Neural cell (in vitro differentiated cells): ENCODE data around the gene MGAT5.

Source experiments
- EP300 ChIP-seq: fragments of 450-650 bp; conservative IDR thresholded peaks from 2 replicates; pipeline ENCODE4 v1.6.1; 2014; ENCODE audit warnings: antibody characterized with exemption, mild to moderate bottlenecking, moderate library complexity; ENCODE audit not compliant: poor library complexity, severe bottlenecking
- EZH2 ChIP-seq: fragments of 200-600, 300-800 bp; shearing (Covaris generic), sonication (generic); IDR thresholded peaks from 2 replicates; pipeline ENCODE4 v1.6.1; 2014; ENCODE audit warnings: antibody characterized with exemption, low read length, borderline replicate concordance, mild to moderate bottlenecking; ENCODE audit not compliant: insufficient read depth, poor library complexity, severe bottlenecking
- MXI1 ChIP-seq: fragments of 450-650 bp; conservative IDR thresholded peaks from 2 replicates; pipeline ENCODE4 v1.6.1; 2014; ENCODE audit warnings: antibody characterized with exemption, mild to moderate bottlenecking; ENCODE audit not compliant: poor library complexity, severe bottlenecking
- POLR2AphosphoS5 ChIP-seq: IDR thresholded peaks from 2 replicates; pipeline ENCODE4 v1.6.1; 2012
- RAD21 ChIP-seq: fragments of 450-650 bp; conservative IDR thresholded peaks from 2 replicates; pipeline ENCODE4 v1.6.1; 2014; ENCODE audit warnings: antibody characterized with exemption, mild to moderate bottlenecking, moderate library complexity
- TF ChIP-seq, protein P1 (sequence below): fragments of 450-650 bp; IDR thresholded peaks from 2 replicates; pipeline ENCODE4 v1.5.1; 2014; ENCODE audit warnings: antibody characterized with exemption, mild to moderate bottlenecking, moderate library complexity; ENCODE audit not compliant: poor library complexity, severe bottlenecking

DNA sequence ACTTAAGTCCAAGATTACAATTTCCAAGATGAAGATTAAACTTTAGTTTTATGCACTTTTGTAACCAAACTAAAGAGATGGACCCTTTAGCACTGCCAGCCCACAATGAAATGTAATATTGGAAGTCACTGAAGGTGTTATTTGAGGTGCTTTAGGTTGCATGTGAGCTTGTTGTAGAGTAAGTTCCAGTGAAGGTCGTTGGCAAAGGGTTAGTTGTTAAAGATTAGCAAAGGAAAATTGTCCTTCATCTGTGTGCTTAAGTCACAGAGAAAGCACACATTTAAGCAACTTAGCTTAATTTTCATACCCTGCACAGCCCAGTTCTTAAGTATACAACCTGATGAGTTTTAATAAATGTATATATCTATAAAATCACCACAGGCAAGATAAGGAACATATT, 46.7 kb downstream of the MGAT5 start:
- TF ChIP-seq, protein P1, sequence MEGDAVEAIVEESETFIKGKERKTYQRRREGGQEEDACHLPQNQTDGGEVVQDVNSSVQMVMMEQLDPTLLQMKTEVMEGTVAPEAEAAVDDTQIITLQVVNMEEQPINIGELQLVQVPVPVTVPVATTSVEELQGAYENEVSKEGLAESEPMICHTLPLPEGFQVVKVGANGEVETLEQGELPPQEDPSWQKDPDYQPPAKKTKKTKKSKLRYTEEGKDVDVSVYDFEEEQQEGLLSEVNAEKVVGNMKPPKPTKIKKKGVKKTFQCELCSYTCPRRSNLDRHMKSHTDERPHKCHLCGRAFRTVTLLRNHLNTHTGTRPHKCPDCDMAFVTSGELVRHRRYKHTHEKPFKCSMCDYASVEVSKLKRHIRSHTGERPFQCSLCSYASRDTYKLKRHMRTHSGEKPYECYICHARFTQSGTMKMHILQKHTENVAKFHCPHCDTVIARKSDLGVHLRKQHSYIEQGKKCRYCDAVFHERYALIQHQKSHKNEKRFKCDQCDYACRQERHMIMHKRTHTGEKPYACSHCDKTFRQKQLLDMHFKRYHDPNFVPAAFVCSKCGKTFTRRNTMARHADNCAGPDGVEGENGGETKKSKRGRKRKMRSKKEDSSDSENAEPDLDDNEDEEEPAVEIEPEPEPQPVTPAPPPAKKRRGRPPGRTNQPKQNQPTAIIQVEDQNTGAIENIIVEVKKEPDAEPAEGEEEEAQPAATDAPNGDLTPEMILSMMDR, result no peak
- TF ChIP-seq EZH2 (no peak), MXI1 (no peak), POLR2AphosphoS5 (no peak), EP300 (no peak), RAD21 (no peak)
